Fibroblast of lung (primary cell): ENCODE data around the gene AKAP3.

Experiments used
- CTCF ChIP-seq, 2 donors: IDR thresholded peaks in 1 of 2; conservative IDR thresholded peaks in 1 of 2; 1 replicate in 1 of 2; 2 replicates in 1 of 2; pipeline ENCODE4 v1.5.1; 2011 to 2012; ENCODE audit warnings: low read length in 2 of 2, control low read depth in 1 of 2, inconsistent platforms in 1 of 2, low read depth in 1 of 2, mild to moderate bottlenecking in 1 of 2
- EZH2 ChIP-seq: IDR thresholded peaks from 2 replicates; pipeline ENCODE4 v1.5.1; 2012; ENCODE audit warnings: low read length, control low read depth, mild to moderate bottlenecking; ENCODE audit errors: missing control alignments

DNA sequence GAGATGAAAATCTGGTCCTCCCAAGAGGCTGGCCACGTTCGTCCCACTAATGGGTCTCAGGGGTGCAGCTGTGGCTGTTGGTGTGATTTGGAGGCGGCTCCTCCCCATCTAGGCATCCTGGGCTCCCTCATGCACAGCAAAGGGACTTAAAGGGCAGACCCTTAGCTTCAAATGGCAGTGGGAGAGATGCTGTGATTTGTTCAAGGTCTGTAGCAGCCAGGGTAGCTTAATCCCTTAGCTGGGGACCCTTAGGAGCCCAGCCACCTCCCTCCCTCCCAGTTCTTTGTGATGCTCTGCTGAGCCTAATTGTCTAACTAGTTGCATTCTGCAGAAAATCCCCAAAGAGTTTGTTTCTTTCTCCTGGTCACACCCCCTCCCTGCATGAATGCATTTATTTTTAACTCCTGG is 68.6 kb downstream of the AKAP3 start:
- no peak for TF ChIP-seq EZH2
- no peak for TF ChIP-seq CTCF (conservative IDR thresholded peaks at IDR 0.05 in 1 of 2, IDR thresholded peaks at IDR 0.05 in 1 of 2; ENCODE audit: low read depth in 1 of 2, low read length in 2 of 2)
